ENCODE measurements around the gene RHBDD1.

Gene RHBDD1

DNA sequence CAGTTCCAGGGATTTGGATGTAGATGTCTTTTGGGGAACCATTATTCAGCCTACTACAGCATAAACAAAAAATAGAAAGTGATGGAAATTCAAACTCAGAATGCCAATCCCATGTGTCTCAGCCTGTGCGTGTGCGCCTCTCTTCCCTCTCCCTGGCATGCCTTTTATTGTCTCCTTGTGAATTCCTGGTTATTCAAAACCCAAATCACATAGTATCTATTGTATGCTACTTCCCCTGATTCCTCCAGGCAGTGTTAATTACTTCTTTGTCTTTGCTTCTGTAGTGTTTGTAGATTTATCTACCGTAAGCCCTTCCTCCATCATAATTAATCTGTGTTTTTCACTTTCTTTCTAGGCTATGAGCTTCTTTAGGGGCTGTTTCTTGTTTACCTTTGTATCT, 38.9 kb downstream of the RHBDD1 start:
- DNase-seq (ENCODE audit: insufficient read length, low spot score) (no peak), FAIRE-seq (no peak)
- TF ChIP-seq, protein P1, sequence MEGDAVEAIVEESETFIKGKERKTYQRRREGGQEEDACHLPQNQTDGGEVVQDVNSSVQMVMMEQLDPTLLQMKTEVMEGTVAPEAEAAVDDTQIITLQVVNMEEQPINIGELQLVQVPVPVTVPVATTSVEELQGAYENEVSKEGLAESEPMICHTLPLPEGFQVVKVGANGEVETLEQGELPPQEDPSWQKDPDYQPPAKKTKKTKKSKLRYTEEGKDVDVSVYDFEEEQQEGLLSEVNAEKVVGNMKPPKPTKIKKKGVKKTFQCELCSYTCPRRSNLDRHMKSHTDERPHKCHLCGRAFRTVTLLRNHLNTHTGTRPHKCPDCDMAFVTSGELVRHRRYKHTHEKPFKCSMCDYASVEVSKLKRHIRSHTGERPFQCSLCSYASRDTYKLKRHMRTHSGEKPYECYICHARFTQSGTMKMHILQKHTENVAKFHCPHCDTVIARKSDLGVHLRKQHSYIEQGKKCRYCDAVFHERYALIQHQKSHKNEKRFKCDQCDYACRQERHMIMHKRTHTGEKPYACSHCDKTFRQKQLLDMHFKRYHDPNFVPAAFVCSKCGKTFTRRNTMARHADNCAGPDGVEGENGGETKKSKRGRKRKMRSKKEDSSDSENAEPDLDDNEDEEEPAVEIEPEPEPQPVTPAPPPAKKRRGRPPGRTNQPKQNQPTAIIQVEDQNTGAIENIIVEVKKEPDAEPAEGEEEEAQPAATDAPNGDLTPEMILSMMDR (IDR thresholded peaks at IDR 0.05; ENCODE audit: insufficient read depth, missing control alignments), result no peak

DNA sequence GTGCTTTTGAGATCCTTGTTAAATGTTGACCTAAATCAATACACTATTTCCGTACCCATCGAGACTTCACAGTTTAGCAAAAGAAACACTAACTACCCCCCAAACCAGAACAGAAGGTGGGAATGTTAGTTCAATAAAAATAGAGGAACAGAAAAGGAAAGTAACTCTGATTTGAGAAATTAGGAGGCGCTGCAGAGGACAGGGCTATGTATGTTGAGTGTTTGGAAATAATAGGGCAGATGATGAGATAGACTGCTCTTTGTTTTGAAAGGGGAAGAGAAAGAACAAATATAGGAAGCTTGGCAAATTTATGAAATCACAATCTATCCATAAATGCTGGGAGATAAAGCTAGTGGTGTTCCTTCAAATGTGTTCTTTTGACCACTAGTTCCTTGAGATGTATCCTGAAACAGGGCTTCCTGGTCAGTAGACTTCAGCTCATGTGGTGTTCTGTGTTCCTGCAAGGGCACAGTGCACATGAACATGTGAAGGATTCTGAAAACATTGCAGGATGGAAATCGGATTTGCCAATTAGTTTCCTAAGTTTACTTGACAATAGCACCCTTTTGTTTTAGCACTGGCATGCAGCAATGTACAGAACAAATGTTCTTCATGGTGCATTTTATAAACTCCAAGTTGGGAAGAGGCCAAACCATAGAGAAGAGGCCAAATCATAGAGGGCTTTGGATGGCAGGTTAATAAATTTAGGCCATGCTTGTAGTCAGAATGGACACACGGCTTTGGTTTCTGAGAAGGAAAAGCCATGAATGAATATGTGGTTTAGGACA, 39.8 kb downstream of the RHBDD1 start:
- DNase-seq (ENCODE audit: insufficient read length, low spot score) (no peak), FAIRE-seq (no peak)
- TF ChIP-seq, protein P1 (IDR thresholded peaks at IDR 0.05; ENCODE audit: insufficient read depth, missing control alignments), result no peak

DNA sequence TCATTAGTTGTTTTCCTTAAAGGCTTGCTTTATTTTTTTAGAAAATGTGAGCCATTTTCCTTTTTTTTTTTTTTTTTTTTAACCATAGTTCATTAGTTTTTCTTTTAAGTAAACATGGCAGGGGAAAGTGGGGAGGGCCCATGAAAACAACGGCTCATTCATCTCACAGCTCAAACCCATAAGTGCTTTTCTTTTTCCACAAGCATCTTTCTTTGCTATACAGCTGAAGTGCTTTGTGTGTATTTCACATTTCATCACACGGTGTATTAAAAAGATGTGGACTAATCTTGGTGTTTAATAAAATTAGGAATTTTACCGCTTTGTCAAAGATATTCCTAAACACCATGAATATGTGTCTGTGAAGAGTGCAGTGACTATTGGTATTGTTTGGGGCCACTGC, 41.6 kb downstream of the RHBDD1 start:
- DNase-seq (ENCODE audit: insufficient read length, low spot score), result no peak
- TF ChIP-seq, protein P1 (IDR thresholded peaks at IDR 0.05; ENCODE audit: insufficient read depth, missing control alignments), result no peak
- FAIRE-seq, result no peak

DNA sequence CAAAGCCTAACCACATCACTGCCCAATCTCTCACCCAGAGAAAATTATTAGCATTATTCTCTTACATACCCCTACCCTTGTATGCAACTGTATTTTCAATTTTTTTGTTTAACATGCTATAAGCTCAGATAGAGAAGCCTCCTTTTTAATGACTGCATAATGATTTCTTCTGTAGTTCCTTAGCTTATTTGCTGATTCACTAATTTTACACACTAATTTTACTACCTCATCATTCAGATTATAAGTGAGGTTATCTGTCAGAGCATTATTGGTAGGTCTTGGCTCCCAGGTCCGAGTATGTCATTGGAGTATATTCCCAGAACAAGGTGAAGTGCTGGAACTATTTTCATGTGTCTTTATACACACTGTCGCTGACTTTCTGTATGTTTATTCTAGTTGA, 45.4 kb downstream of the RHBDD1 start:
- TF ChIP-seq, protein P1 (IDR thresholded peaks at IDR 0.05; ENCODE audit: insufficient read depth, missing control alignments), result no peak
- DNase-seq (ENCODE audit: insufficient read length, low spot score) (no peak), FAIRE-seq (no peak)

DNA sequence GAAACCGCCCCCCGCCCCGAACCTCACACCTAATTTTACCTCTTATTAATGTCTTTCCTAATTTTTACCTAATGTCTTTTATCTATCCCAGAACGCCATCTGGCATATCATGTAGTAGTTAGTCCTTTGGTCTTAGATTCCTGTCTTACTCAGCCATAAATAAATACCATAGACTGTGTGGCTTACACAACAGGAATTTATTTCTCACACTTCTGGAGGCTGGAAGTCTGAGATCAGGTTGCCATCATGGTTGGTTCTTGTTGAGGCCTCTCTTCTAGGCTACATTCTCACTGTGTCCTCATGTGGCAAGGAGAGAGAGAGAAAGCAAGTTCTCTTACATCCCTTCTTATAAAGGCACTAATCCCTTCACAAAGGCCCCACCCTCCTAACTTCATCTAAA, 46.8 kb downstream of the RHBDD1 start:
- DNase-seq (ENCODE audit: insufficient read length, low spot score) (no peak), FAIRE-seq (no peak)
- TF ChIP-seq, protein P1 (IDR thresholded peaks at IDR 0.05; ENCODE audit: insufficient read depth, missing control alignments), result no peak

DNA sequence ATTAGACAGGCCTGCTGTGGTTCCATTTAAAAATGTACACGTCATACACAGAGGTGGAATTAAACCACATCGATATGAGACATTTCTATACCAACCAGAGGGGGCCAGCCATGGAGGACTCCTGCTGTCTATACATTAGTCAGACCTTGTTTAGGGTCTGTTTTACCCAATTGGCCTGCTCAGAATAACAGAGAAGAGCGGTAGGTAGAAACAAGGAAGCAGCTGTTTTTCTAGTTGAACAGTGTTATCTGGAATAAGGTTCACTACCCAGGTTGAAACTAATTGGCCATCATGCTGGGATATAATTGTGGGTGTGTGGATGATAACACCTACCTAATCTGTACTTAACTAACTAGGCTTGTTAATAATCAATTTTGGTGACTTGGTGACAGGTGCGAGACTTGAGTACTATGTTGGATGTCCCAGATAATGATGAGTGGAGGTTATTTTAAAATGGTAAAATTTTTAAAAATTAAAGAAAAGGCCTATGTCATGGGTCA, 47.5 kb downstream of the RHBDD1 start:
- DNase-seq (ENCODE audit: insufficient read length, low spot score) (no peak), FAIRE-seq (no peak)
- TF ChIP-seq, protein P1 (IDR thresholded peaks at IDR 0.05; ENCODE audit: insufficient read depth, missing control alignments), result no peak

DNA sequence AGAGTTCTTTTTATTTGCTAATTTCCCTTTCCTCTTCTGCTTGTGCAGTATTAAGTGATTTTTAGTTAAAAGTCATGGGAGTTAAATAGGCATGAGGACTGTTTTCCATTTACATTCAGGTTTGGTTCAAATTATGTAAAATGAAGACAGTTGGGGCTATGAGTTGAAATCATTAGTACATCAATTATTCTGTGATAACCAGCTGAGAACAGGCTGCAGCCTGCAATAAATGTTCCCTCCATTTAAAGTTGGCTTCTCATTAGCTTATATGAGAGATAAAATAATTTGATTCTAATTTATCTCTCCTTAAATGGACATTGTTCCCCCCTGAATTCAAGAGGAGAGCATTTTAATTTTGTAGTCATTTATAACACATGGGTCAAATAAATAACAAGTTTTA, 48.3 kb downstream of the RHBDD1 start:
- TF ChIP-seq, protein P1 (IDR thresholded peaks at IDR 0.05; ENCODE audit: insufficient read depth, missing control alignments), result no peak
- FAIRE-seq (no peak), DNase-seq (ENCODE audit: insufficient read length, low spot score) (no peak)
